ENCODE data around the gene LPAR3. TPM values are rescaled to one million over a fixed set of nuclear protein-coding genes. Genes with fewer than 3 reads are reported as not detected.

The LPAR3 gene
- total RNA-seq, 1 donor from 2014 or later = 2.4 TPM

- Mint-ChIP-seq H3K4me1 (peaks cover 14% of the 10 kb centered on the region), H3K9me3 (no peaks in the 10 kb centered on the region), H3K36me3 (no peaks in the 10 kb centered on the region), H3K4me3 (no peak overlapping the region), H3K27ac (no peak overlapping the region), H3K27me3 (ENCODE audit: insufficient read depth, low read depth) (peaks cover 3% of the 10 kb centered on the region)
- H3K27ac ChIP-seq = no peak overlapping the region
- H2AFZ ChIP-seq (replicated peaks) = no peak overlapping the region
- no peaks in the 10 kb centered on the region for H3K79me2 ChIP-seq (ENCODE audit: low read depth)
- DNase-seq (ENCODE audit: low spot score) = no peak
- no peaks in the 10 kb centered on the region for H3K27me3 ChIP-seq
- H3K9me3 ChIP-seq (ENCODE audit: low read depth) = no peaks in the 10 kb centered on the region
- H3K36me3 ChIP-seq = no peaks in the 10 kb centered on the region
- no peaks in the 10 kb centered on the region for H3F3A ChIP-seq (ENCODE audit: low read depth)
- no peaks in the 10 kb centered on the region for H4K20me1 ChIP-seq (ENCODE audit: low read depth)
- H3K4me3 ChIP-seq = no peak overlapping the region
- no peak overlapping the region for H3K9ac ChIP-seq
- no peak for TF ChIP-seq CTCF (IDR thresholded peaks at IDR 0.05)
- no peak for TF ChIP-seq EZH2 (IDR thresholded peaks at IDR 0.05)
- no peak for TF ChIP-seq EZH2phosphoT487 (IDR thresholded peaks at IDR 0.05)
- no peak overlapping the region for H3K4me2 ChIP-seq
- peaks cover 8% of the 10 kb centered on the region for H3K4me1 ChIP-seq
These were observed 46.8 kb upstream of the LPAR3 start for GRCh38 chr1:84939761-84940160.

GRCh38 chr1:84939151-84939550 is 46.1 kb upstream of the LPAR3 start:
- Mint-ChIP-seq H3K9me3 (no peaks in the 10 kb centered on the region), H3K27ac (no peak overlapping the region), H3K36me3 (no peaks in the 10 kb centered on the region), H3K4me3 (no peak overlapping the region), H3K27me3 (ENCODE audit: insufficient read depth, low read depth) (peaks cover 3% of the 10 kb centered on the region), H3K4me1 (peaks cover 14% of the 10 kb centered on the region)
- Histone ChIP-seq H4K20me1 (ENCODE audit: low read depth) (no peaks in the 10 kb centered on the region), H3K9ac (no peak overlapping the region), H3K79me2 (ENCODE audit: low read depth) (no peaks in the 10 kb centered on the region), H2AFZ (replicated peaks) (no peak overlapping the region), H3K4me3 (no peak overlapping the region), H3K4me1 (peaks cover 8% of the 10 kb centered on the region), H3F3A (ENCODE audit: low read depth) (no peaks in the 10 kb centered on the region), H3K36me3 (no peaks in the 10 kb centered on the region), H3K4me2 (no peak overlapping the region), H3K9me3 (ENCODE audit: low read depth) (no peaks in the 10 kb centered on the region), H3K27me3 (no peaks in the 10 kb centered on the region), H3K27ac (no peak overlapping the region)
- TF ChIP-seq EZH2 (IDR thresholded peaks at IDR 0.05) (no peak), EZH2phosphoT487 (IDR thresholded peaks at IDR 0.05) (no peak), CTCF (IDR thresholded peaks at IDR 0.05) (no peak)
- DNase-seq (ENCODE audit: low spot score) = no peak

- Mint-ChIP-seq H3K9me3 (no peaks in the 10 kb centered on the region), H3K27me3 (ENCODE audit: insufficient read depth, low read depth) (peaks cover 8% of the 10 kb centered on the region), H3K4me3 (peak overlapping the region; percentile 50), H3K36me3 (no peaks in the 10 kb centered on the region), H3K27ac (no peak overlapping the region), H3K4me1 (peaks cover 14% of the 10 kb centered on the region)
- Histone ChIP-seq H3K4me3 (no peak overlapping the region), H3K9me3 (ENCODE audit: low read depth) (no peaks in the 10 kb centered on the region), H3F3A (ENCODE audit: low read depth) (no peaks in the 10 kb centered on the region), H2AFZ (replicated peaks) (no peak overlapping the region), H3K79me2 (ENCODE audit: low read depth) (no peaks in the 10 kb centered on the region), H3K36me3 (no peaks in the 10 kb centered on the region), H3K4me1 (peaks cover 8% of the 10 kb centered on the region), H3K9ac (no peak overlapping the region), H3K27me3 (no peaks in the 10 kb centered on the region), H3K4me2 (no peak overlapping the region), H4K20me1 (ENCODE audit: low read depth) (no peaks in the 10 kb centered on the region), H3K27ac (no peak overlapping the region)
- TF ChIP-seq EZH2phosphoT487 (IDR thresholded peaks at IDR 0.05) = no peak
- peak; percentile 93 for TF ChIP-seq CTCF (IDR thresholded peaks at IDR 0.05)
- TF ChIP-seq EZH2 (IDR thresholded peaks at IDR 0.05) = no peak
- DNase-seq (ENCODE audit: low spot score) = peak; percentile 80
These were observed 43.3 kb upstream of the LPAR3 start for GRCh38 chr1:84936116-84936810.
